HG03103 (cell line): Measurements from ENCODE around the gene OR9G1.
"Not testable (repeated sequence)": the region's sequence is repeated elsewhere in the genome, so short reads cannot be mapped to it uniquely, and the experiment has no call there.

Experiments used
- ATAC-seq: cut with Tn5 transposase; IDR thresholded peaks from one replicate; pipeline ENCODE4 v1.9.1; 2021; ENCODE audit warnings: low read depth; ENCODE audit not compliant: unreplicated experiment

OR9G1 gene

DNA sequence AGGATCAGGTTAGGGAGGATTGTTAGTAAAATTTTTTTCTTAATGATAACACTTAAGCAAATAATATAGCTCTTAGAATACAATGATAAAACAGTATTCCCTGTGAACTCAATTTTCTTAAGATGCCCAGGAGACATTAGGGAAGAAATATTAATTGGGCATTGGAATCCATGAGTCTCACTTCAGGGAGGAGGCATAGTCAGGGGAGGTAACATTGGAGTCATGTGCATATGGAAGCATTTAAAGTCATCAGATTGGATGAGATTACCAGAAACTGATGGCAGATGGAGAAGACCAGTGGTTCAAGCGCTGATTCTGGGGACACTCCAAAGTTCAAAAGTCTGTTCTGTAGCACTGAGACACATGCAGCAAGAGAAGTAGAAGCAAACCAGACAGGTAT is at the start of gene OR9G1:
TSS of gene OR9G1 (plus strand) at position 301 of the 400 bp plus-strand sequence. CDS start 1,293 bp downstream, outside the sequence.
- no peak for ATAC-seq

DNA sequence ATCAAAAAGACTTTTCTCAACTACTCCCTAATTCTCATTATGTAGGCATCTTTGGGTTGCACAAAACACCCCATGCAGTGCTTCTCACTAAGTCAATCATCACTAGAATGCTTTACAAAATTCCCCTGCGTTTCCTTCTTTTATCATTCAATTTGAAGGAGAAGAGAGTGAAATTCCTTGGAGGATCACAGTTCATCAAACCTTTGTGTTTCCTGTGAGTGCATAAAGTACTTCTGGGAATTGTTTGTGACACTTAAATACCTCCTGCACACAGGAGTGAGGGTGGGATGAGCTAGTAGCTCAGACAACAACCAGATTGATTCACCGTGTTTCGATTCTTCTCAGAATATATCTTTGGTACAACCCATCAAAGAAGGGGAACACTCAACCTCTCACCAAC is 39.1 kb upstream of the OR9G1 start:
- no peak for ATAC-seq

DNA sequence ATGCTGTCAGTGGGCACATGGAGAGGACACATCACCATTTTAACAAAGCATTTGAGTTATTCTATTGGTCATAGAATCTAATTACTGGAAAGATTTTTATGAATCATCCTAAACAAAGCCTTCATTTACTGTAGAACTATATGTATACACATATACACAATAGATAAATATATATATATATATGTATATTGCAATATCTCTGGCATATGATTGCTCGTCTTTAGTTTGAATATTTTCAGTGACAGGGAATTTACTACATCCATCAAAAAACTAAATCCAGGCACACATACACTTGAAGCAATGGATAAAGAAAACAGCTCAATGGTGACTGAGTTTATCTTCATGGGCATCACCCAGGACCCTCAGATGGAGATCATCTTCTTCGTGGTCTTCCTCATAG is 35.5 kb upstream of the OR9G1 start, which contains the start of gene OR5AR1:
TSS of gene OR5AR1 (plus strand) at position 301 of the 400 bp plus-strand sequence. CDS start at position 301, 0 bp downstream.
- ATAC-seq = no peak

GRCh38 chr11:56670984-56671383 is 27.9 kb upstream of the OR9G1 start:
- no peak for ATAC-seq

DNA sequence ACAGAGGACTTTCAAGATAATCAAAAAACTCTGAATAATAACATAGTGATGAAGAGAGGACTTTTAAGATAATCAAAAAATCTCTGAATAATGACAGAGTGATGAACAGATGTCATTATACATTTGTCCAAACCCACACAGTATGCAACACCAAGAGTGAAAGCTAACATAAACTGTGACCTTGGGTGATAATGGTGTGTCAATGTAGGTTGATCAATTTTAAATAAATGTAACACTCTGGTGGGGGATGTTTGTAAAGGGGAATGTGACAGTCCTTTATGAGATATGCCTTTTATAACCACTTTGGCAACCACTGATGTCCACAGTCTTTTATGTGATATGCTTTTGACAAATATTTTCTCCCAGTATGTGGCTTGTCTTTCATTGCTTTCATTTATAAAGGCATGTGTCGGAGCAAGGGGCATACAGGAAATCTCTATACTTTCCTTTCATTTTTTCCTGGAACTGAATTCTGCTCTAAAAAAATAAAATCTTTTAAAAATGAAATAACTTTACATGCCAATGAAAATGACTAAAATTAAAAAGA is 10.3 kb upstream of the OR9G1 start:
- no peak for ATAC-seq

- ATAC-seq = not testable (repeated sequence)
Observed at GRCh38 chr11:56691179-56691578, 7.7 kb upstream of the OR9G1 start.

DNA sequence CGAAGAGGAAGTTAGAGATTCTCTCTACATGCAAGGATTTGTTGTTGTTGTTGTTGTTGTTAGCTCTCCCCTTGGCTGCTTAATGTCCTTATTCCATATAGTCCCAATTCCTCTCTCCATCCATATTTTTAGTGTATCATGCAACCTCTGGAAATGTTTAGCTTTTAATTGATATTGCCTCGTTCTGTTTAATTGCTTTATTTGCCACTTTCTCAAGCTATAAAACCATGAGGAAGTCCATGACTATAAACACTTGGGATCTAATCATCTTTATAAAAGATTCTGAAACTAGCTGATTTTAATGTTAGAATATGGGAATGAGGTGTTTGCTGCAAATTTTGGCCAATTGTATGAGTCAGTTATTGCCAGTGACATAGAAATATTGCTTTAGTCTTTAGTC is 5.5 kb upstream of the OR9G1 start:
- no peak for ATAC-seq

DNA sequence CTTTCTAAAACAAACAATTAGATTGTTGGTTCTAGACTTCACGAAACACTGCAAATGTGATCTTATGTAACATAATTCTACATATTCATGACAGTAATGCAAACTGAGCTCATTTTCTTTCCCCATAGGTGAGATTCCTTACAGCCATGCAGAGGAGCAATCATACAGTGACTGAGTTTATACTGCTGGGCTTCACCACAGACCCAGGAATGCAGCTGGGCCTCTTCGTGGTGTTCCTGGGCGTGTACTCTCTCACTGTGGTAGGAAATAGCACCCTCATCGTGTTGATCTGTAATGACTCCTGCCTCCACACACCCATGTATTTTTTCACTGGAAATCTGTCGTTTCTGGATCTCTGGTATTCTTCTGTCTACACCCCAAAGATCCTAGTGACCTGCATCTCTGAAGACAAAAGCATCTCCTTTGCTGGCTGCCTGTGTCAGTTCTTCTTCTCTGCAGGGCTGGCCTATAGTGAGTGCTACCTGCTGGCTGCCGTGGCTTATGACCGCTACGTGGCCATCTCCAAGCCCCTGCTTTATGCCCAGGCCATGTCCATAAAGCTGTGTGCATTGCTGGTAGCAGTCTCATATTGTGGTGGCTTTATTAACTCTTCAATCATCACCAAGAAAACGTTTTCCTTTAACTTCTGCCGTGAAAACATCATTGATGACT is 1.5 kb downstream of the OR9G1 start:
- ATAC-seq = no peak

GRCh38 chr11:56700914-56701485 is 2.1 kb downstream of the OR9G1 start:
- no peak for ATAC-seq

DNA sequence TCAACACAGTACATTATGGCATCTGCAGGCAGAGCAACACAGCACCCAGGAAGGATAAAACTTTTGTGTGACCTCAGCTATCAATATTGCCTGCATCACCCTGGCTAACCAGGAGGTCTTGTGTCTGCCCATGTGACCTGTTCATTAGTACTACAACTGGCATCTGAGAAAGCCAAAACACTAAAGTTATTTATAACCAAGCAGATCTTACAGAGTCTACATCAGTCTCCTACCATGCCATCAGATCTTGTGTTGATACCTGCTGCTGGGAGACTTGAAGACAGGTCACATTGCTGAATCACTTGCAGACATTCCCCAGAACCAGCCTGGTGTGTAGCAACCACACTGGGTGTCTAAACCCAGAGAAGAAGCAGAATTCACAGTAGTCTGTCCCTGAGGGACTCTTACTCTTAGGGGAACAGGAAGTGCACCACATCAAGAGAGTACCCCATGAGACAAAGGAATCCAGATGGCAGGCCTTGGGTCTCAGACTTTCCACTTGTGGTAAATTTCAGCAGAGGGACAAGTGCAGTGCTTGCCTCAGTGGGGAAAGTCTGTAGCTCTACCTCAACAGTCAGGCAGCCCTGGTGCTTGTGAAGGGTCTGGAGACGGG is 7.0 kb downstream of the OR9G1 start:
- no peak for ATAC-seq

DNA sequence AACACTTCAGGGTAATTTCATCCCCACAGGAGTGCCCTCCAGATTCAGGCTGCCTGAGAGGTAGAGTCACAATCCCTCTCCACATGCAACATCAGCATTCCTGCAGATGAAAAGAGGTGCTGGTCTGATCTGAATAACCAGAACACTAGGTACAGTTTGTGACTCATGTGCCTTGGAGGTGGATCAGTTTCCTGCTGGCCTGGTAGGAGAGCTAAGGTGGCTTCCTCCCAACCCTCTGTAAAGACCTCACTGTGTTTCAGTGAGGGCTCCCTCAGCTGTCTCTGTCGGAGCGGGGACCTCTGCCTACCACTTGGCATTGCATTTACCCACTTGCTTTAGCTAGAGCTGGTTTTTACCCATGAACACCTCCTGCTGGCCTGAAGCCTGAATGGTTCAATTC is 7.6 kb downstream of the OR9G1 start:
- ATAC-seq = no peak

DNA sequence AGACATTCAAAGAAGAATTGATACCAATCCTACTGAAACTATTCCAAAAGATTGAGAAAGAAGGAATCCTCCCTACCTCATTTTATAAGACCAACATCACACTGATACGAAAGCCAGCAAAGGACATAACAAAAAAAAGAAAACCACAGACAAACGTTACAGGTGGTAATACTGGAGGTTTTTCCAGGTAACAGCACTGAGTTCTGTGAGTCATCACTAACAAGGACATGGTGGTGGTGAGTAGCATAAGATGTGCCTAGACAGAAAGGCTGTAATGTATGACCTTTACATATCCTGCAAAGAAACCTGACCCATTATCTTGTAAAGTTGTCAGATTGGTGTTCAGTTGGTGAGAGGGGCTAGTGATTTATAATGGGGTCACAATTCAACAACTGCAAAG is 15.3 kb downstream of the OR9G1 start:
- ATAC-seq = no peak

GRCh38 chr11:56716379-56716854 is 17.5 kb downstream of the OR9G1 start:
- no peak for ATAC-seq

DNA sequence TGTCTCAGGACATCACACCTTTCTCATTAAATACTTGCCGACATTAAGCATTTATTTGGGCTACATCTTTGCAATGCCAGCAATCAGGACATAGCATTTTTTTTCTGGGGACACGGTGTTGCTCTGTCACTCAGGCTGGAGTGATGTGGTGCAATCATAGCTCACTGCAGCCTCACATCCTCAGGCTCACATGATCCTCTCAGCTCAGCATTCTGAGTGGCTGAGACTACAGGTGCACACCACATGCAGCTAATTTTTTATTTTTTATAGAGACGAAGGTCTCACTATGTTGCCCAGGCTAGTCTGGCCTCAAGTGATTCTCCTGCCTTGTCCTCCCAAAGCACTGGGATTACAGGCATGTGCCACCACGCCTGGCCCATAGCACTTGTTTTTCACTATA is 21.6 kb downstream of the OR9G1 start:
- ATAC-seq = no peak

- ATAC-seq = no peak
Observed at GRCh38 chr11:56740107-56740506, 41.2 kb downstream of the OR9G1 start.

- ATAC-seq = no peak
Observed at GRCh38 chr11:56740886-56741285, 42.0 kb downstream of the OR9G1 start.

DNA sequence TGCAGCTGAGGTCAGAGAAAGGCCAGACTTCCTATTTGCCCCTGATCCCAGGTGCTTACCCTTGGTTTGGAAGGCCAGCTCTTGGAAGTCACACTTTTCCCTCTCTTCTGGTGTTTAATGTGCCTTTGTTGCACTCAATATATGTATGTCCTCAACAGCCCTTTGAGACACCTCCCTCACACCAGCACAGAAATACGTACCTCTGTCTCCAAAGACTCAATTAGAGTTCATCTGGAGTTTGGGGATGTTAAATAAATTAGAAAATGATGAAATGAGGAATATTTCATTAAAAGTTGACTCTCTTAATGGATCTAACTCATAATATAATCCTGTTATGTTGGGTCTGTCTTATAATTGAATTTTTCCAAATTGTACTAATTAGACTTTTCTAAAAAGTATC is 49.7 kb downstream of the OR9G1 start, which contains the start of gene OR9G4:
TSS of gene OR9G4 (minus strand) at position 101 of the 400 bp plus-strand sequence. CDS start 4,931 bp downstream, outside the sequence.
- no peak for ATAC-seq

DNA sequence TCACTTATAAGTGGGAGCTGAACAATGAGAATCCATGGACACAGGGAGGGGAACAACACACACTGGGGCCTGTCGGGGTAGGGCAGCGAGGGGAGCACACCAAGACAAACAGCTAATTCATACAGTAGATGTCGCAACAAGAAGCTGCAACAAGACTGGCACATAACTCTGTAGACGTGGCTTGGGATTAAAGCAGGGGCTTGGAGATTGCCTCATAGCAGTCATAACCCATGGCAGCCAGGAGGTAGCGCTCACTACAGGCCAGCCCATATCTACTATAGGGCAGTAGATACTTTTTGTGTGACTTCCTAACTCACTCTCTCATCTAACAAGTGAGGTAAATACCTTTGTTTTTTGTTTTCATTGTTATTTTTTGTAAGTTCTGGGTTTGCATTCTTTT is 51.3 kb downstream of the OR9G1 start:
- ATAC-seq = no peak

- ATAC-seq = no peak
Observed at GRCh38 chr11:56751480-56751879, 52.6 kb downstream of the OR9G1 start.
